Stimulated activated CD4-positive, alpha-beta T cell treated with anti-CD3 and anti-CD28 coated beads, Interleukin-2, amount 100 ng/mL, for 48 hours (primary cell): ENCODE measurements around the gene KRTAP10-1.

Source experiments
- DNase-seq, 2 donors: peaks; one replicate each; pipeline ENCODE4 v3.0.0-alpha.2; 2020

KRTAP10-1 gene

DNA sequence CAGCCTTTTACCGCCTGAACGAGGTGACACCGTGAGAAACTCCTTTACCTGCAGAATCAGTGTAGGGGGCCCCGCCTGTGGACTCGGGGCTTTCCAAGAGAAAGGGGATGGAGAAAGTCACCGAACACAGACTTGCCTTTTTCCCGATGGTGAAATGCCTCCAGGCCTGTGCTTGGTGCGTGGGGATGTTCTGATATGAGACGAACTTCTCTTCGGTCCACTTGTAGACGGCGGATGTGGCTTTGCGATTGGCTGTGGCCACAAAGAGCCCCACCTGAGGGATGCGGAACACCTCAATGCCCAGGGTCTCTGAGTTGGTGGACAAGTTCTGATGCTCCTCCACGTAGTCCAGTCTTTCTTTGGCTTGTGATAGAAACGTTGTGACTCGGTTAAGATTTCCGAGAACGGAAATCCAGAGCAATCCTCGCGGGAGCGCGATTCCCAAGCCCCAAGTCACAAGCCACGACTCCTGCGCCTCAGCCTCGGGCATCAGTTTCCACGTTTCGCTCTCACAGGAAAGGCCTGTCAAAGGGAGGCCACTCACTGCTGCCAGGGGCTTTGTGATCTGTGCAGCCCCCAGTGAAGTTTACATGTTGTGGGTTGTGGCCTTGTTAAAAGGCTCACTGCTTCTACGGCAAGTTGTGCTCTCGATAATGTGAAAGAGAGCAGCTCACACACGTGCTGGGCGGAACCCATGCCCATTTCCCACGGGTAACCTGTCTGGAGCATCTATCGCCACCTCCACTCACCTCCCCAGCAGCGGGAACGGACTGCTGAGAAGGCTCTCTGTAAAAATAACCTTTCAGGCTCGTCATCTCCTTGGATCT lies 12.6 kb downstream of the KRTAP10-1 start:
- no peak for DNase-seq

DNA sequence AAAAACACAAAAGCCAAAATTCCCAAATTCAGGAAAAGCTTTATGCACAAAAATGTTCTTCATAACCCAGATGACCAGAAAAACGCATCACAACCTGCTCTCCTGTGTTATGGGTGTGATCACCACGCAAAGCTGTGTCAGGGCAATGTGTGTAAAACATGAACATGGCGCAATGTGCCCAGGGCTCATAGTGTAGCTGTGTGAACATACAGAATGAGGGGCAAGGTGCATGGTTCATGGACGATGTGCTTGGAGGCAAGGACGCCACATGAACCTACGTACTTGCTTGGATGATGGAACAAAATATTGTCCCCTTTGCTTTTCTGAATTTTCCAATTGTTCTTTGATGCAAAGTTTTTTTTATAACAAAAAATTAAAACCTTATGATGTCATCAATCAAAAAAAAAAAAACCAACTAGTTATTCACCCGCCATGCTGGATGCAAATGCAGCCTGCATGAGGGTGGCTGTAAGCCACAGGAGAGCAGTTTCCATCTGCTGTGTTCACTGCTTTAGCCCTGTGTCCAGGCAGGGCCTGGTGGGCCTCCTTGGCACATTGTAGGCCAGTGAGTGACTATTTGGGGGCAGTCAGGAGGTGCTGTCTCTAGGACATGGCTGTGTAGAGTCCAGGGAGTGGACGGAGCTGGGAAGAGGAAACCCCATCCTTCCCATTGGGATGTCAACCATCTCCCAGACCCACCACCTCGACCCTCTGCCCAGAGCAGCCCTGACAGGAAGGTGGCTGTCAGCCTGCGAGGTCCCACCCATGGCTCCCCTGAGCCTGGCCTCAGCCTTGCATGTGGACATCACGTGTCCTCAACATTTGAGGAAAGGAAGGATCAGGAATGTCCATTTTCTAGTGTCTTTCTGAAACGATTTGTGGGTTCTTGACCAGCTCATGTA lies 13.6 kb downstream of the KRTAP10-1 start:
- DNase-seq, result no peak

DNA sequence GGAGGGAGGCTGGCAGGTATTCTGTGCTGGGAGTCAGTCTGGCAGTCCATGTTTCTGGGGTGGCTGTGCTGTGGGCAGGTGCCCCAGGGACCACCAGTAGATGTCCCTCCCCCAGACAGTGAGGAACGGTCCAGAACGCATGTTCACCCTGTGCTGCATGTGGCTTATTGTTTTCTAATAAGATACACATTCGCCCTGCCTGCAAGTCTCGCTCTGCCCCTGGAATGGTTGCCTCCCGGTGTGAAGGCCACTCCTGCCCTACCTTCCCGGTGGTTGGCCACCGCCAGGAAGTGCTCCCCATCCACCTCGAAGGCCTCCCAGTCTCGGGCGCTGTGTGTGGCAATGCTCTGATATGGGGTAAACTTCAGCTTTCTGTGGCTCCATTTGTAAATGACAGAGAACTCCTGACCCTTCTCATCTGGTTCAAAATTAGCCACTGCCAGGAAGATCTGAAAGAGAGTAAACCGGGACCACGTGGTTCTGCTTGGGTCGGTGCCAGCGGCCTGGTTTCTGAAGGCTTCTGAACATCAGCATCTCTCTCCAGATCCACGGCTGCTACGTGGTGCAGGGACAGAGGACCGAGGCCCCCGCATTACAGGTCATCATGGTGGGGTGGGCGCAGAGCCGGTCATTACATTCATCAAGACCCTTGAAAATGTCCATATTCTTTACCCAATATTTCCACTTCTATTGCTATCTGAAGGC lies 14.5 kb downstream of the KRTAP10-1 start:
- DNase-seq, result no peak

DNA sequence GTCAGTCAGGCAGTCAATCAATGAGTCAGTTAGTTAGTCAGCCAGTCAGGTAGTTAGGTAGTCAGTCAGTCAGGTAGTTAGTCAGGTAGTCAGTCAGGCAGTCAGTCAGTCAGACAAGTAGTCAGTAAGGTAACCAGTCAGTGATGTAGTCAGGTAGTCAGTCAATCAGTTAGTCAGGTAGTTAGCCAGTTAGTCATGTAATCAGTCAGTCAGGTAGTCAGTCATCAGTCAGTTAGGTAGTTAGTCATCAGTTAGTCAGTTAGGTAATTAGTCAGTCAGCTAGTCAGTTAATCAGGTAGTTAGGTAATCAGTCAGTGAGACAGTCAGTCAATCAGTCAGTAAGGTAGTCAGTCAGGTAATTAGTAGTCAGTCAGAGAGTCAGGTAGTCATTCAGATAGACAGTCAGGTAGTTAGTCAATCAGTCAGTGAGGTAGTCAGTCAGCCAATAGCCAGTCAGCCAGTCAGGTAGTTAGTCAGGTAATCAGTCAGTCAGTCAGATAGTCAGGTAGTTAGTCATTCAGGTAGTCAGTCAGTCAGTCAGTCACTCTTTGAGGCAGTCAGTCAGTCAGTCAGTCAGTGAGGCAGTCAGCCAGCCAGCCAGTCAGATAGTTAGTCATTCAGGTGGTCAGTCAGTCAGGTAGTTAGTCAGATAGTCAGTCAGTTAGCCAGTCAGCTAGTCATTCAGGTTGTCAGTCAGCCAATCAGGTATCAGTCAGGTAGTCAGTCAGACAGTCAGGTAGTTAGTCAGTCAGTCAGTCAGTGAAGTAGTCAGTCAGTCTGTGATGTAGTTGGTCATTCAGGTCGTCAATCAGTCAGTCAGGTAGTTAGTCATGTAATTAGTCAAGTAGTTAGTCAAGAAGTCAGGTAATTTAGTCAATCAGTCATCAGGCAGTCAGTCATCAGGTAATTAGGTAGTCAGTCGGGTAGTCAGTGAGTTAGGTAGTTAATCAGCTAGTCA lies 15.3 kb downstream of the KRTAP10-1 start:
- DNase-seq, result no peak

DNA sequence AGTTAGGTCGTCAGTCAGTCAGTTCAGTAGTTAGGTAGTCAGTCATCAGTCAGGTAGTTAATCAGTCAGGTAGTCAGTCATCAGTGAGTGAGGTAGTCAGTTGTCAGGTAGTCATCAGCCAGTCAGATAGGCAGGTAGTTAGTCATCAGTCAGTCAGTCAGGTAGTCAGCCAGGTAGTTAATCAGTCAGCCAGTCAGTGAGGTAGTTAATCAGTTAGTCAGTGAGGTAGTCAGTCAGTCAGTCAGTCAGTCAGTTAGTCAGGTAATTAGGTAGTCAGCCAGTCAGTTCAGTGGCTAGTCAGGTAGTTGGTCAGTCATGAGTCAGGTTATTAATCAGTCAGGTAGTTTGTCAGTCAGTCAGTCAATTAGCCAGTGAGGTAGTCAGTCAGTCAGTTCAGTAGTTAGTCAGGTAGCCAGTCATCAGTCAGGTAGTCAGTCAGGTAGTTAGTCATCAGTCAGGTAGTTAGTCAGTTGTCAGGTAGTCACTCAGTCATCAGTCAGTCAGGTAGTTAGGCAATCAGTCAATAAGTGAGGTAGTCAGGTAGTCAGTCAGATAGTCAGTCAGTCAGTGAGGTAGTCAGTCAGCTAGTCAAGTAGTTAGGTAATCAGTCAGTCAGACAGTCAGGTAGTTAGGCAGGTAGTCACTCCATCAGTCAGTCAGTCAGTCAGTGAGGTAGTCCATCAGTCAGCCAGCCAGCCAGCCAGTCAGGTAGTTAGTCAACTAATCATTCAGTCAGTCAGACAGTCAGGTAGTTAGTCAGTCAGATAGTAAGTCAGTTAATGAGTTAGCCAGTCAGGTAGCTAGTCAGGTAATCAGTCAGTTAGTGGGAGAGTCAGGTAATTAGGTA lies 16.2 kb downstream of the KRTAP10-1 start:
- no peak for DNase-seq

DNA sequence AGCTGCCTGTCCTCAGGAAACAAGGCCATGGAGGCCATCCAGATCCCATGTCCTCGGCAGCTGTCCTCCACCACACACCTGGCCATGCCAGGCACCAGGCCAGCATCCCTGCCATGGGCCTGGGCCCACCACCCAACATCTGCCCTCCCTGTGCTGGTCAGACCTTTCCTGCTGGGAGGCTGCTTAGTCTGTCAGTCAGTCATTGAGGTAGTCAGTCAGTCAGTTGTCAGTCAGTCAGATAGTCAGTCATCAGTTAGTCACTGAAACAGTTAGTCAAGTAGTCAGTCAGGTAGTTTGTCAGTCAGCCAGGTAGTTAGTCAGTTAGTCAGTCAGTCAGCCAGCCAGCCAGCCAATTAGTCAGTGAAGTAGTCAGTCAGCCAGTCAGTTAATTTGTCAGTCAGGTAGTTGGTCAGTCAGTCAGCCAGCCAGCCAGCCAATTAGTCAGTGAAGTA lies 17.2 kb downstream of the KRTAP10-1 start:
- no peak for DNase-seq

DNA sequence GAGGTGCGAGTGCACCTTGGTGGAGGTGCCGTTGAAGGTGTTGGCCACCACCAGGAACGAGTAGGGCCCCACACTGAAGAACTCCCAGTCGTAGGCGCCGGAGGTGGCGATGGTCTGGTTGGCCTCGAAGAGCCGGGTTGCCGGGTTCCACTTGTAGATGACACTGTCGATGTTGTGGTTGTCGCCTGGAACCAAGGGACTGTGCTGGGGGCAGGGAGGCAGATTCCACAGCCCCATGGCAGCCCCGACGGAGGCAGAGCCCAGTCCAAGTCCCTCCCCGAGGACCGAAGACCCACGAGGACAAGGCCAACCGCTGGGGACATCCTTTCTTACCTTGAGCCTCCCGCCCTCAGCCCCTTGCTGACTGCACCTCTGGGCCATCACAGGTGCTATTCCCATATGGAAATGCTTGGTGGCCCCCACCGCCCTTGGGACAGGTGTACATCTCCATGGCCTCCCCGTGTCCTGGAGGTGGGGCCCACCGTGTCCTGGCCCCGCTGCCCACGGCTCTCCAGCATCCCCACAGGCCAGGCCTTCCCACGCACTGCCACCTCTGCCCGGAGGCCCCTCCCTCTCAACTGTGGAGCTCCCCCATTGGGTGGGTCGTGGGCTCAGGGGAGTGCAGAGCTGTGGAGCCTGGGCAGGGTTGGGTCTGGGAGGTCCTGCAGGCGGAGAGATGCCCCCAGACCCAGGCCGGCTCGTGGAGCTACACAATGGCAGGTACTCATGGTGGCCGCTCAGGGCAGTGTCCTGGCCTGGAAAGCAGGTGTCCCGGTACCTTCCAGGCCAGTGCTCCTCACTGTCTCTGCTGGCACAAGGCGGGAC lies 17.9 kb downstream of the KRTAP10-1 start:
- no peak for DNase-seq

DNA sequence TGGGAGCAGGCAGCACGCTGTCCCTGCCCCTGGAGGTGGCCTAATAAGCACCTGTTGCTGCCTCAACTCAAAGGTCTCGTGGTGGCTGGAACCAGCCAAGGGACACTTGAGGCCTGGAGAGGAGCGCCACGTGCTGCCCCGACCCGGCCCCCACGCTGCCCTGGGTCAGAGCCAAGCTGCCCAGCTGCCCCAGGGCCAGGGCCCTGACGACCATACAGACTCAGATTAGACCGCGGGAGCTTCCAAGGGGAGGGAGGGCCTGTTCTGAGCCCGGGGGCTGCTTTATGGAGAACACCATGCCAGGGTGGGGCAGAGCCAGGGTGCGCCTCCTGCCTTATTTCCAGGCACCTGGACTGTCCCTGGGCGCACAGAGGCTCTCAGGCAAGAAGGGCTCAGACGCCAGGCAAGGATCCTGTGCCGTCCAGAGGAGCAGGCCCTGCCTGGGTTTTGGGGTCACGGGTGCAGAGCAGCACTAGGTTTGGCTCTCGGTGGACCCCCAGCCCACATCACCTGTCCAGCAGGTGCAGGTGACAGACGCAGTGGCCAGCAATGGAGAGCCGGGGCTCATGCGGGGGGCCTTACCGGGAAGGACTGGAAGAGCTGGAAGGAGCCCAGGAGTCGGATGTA lies 18.6 kb downstream of the KRTAP10-1 start:
- DNase-seq, result no peak

DNA sequence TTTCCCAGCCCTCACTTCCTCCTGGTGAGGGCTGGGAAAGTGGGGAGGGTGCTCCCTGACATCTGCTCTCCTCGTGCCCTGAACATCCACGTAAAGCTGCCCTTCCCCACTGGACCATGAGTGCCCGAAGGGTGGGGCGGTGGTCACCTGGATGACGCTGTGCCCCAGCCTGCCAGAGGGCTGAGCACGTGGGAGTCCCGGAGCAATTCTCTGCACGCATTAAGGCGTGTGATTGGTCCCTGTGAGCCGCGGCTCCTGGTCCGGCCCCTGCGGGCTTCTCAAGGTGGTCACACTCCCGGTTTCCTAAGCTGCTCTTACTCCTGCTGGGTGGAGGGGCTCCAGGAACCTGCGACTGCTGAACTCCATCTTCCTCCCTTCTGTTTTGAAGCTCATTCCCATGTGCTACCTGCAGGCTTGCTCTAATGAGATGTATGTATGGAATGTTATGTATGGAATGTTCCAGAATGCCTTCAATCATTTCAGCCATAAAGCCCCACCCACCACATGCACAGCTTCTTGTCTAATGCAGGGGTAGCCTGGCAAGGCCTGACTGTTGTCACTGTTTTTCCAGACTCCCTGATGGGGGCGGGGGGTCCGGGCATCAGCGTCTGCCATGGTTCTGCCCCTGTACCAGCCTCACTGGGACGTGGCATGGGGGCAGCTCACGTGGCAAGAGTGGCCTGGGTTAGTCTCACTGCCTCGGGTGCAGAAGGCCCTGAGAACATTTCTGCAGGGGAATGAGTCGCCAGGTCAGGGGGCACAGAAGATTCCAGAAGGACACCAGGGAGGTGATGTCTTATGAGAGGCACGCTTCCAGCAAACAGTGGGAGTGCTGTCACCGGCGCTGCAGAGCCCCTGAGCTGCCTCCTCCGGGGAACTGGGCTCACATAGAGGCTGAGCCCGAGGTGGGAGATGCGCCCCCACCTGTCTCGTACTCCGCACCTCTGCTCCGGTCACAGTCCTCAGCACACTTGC lies 19.4 kb downstream of the KRTAP10-1 start:
- DNase-seq, result no peak

DNA sequence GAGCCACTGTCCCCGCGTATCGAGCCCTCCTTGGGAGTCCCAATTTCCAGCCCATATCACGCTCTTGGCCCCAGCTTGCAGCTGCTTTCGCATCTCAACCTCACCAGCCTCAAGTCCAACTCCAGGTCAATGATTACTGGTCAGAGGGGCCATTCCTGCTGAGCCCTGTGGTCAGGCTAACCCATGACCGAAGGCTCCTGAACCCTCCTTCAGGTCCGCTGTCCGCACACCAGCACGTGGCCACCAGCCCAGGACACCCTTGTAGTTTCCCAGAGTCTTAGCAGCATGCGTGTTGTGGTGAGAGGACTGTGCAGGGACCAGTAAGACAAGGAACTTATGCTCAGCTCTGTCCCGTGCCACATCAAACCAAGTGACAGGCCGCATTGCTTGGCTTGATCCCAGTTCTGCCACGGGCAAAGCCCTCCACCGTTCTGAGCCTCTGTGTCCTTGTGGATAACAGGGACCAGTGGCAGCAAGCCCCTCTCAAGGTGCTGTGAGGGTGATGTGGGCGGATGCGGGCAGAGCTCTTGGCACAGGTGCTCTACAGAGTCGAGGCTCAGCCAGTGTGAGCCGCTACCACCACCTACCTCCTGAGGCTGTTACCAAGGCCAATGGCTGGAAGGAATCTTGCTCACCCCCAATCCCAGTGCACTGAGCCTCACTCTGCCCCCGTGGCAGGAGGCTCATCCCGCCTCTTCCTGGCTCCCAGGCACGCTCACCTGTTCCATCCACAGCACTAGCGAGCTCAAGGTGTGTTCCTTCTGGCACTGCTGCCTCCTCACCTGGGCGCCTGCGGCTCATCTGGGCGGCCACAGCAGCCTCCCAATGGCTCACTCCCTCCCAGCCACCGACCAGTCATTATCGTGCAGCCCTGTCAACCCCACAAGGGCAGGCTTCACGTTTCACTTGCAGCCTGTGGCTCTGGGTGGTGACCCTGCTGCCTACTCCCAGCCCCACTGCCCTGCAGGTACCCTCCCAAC lies 20.4 kb downstream of the KRTAP10-1 start:
- no peak for DNase-seq

DNA sequence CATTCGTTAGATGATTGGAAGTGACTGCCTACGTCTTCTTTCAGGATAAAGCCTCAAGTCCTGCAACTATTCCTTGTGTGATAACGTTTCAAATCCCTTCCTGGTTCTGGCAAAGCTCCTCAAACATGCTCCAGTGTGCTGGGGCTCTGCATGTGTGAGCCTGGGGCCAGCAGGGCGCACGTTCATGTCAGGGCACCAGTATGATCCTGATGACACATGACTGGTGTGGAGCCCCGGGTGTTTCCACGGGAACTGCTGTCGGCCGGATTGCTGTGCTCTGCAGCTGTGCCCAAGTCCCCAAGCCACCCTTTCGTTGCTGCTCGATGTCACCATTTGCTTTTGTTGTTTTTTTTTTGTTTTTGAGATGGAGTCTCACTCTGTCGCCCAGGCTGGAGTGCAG lies 21.3 kb downstream of the KRTAP10-1 start:
- DNase-seq, result no peak

DNA sequence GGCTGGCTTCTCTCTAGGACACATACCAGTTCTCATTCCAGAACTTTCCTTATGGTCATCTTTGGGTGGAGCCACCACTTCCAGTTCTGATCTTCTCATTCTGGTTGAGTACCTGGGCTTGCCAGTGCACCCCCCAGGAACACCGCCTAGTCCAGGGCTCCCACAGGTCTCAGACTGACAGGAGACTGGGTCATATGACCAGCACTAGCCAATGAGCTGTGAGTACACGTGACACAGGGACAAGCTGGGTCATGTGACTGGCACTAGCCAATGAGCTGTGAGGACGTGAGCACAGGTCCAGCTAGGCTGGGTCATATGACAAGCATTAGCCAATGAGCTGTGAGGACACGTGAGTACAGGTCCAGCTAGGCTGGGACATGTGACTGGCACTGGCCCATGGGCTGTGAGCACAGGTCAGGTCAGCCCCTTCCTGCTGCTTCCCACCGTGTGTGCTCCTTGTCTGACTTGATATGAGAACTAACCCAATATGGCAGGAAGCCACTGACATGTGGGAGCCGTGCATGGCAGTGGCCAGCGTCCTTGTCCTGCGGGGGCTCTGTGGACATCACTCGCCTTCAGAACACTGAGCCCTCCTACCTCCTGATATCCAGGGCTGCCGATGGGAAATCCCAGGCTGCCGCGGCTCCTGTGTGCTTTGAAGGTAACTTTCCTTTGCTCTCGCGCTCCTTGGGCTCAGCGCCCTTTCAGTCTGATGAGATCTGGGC lies 22.7 kb downstream of the KRTAP10-1 start:
- no peak for DNase-seq

DNA sequence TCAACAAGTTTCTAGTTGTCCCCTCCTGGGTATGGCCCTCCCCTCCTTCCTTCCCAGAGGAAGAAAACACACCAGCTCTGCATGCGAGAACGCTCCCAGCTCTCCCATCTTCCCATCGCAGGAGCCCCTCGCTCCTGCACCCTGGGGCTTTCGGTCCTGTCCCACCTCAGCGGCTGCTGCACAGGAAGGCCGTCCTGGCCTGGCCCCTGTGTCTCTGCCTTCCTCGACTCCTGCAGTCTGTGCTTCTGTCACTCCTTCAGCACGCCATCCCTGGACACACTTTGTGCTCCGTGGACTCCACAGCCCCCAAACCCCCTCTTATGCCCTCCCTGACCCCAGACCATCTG lies 23.2 kb downstream of the KRTAP10-1 start:
- no peak for DNase-seq

DNA sequence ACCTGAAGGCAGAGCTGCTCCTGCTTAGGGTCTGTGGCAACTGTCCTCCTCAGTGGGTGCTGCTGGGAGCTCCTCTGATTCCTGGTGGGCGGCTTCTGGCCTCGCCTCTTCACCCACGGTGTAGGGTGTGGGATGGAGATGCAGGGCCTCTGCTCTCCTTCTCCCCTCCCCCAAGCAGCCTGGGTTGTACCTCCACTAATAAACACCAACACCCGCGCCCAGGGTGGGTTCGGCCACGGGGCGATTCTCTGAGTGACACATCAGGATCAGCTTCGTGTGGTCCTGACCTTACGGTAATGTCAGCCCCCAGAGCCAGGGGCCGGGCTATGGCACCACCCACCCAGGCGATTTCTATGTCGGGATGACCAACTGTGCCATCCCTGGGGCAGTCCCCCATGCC lies 23.7 kb downstream of the KRTAP10-1 start:
- no peak for DNase-seq

DNA sequence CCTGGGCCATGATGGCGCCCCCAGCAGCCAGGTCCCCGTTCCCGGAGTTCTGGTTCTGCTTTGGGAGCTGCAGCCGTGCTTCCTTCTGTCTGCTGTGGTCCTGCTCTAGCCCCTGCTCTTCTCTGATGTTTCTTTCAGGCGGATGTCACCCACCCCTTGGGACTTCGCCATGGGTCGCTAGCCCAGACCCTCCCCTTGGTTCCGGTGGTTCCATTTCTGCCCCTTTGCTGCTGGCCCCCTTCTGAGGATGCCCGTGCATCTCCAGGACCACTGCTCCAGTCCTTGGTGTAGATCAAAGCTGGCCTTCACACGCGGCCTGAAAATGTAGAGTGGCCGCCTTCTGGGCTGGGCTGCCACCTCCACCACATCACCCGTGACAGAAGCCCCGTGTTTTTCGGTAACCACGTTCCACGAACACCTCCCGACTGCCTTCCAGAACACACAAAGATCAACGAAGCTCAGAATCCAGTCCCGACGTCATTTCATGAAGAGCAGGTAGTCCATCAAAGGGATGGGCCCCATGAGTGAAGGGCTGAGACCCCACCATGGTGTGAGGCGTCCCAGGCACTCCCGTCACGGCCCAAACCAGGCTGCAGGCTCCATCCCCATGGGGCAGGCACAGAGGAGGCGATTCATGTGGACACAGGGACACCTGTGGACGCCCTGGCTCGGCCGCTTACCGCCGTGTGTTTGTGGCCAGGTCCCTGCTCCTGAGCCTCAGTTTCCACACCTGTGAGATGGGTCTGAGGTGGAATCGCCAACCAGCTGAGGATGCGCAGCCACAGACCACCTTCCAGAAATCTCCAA lies 24.4 kb downstream of the KRTAP10-1 start:
- DNase-seq, result no peak
